Measurements from ENCODE around the gene FIP1L1. TPM values are rescaled to one million over a fixed set of nuclear protein-coding genes. Genes with fewer than 3 reads are reported as not detected.
"Not testable (repeated sequence)": the region's sequence is repeated elsewhere in the genome, so short reads cannot be mapped to it uniquely, and the experiment has no call there.

The FIP1L1 gene
- polyA plus RNA-seq, 4 donors: 17.0 to 56.6 (median 26.6) TPM

DNA sequence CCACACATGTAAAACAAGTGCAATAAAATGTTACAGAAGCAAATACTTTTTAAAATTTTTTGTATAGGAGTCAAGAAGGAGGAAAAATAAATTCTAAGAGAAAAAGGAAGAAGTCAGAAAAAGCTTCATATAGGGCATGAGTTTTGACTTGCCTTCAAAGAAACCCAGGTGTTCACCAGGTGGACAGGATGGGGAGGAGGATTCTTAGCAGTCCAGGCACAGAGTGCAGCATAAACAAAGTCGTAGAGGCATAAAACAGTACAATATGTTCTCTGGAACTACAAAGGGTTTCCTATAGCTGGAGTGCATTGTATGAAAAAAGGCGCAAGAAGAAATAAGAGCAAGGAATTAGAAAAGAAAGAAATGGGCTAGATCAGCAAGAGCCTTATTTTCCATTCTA lies 9.7 kb upstream of the FIP1L1 start:
- Histone ChIP-seq H3K9me3 (ENCODE audit: control insufficient read depth in 2 of 2, insufficient read depth in 1 of 2, low read depth in 1 of 2, low read length in 1 of 2) (no peaks in the 10 kb centered on the region), H3K27me3 (ENCODE audit: control insufficient read depth in 3 of 3, insufficient read depth in 3 of 3, low read length in 3 of 3) (no peaks in the 10 kb centered on the region), H3K36me3 (ENCODE audit: control insufficient read depth in 3 of 3, insufficient read depth in 2 of 3, low read depth in 1 of 3, low read length in 3 of 3) (no peaks in the 10 kb centered on the region), H3K27ac (ENCODE audit: low read depth in 1 of 3, low read length in 2 of 3) (no peak overlapping the region), H3K4me3 (ENCODE audit: low read depth in 1 of 3, low read length in 3 of 3) (no peak overlapping the region), H3K4me1 (ENCODE audit: control insufficient read depth in 3 of 3, insufficient read depth in 2 of 3, low read depth in 1 of 3, low read length in 2 of 3) (peaks cover 0 to under 1% (median 0%) of the 10 kb centered on the region in 3 donors)
- FAIRE-seq (no peak), DNase-seq (no peak)
- WGBS, 3 donors: 70 to 84% (median 77%) methylated on average over 2 of the region's 2 CpGs

DNA sequence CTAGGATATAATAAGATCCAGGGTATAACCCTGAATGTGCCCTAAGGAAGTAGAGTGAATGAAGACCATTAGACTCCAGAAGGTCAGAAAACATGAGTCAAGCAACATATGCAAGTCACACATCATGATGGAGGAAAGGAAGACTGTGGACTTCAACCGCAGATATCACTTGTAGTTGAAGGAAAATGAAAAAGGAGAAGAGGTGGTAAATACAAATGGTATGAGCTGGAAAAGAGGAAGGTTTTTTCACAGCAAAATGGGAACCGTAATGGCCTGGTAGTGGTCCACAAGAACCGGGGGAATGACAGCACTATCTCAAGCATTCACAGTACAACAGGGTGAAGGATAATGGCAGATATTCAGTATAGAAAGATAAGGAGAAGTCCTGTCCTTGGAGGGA lies 6.4 kb upstream of the FIP1L1 start:
- 90 to 95% (median 92%) methylated on average over 3 of the region's 3 CpGs for WGBS, 3 donors
- H3K4me1 ChIP-seq (ENCODE audit: control insufficient read depth in 3 of 3, insufficient read depth in 2 of 3, low read depth in 1 of 3, low read length in 2 of 3): peaks cover 0 to 4% (median 0%) of the 10 kb centered on the region in 3 donors
- FAIRE-seq: no peak

DNA sequence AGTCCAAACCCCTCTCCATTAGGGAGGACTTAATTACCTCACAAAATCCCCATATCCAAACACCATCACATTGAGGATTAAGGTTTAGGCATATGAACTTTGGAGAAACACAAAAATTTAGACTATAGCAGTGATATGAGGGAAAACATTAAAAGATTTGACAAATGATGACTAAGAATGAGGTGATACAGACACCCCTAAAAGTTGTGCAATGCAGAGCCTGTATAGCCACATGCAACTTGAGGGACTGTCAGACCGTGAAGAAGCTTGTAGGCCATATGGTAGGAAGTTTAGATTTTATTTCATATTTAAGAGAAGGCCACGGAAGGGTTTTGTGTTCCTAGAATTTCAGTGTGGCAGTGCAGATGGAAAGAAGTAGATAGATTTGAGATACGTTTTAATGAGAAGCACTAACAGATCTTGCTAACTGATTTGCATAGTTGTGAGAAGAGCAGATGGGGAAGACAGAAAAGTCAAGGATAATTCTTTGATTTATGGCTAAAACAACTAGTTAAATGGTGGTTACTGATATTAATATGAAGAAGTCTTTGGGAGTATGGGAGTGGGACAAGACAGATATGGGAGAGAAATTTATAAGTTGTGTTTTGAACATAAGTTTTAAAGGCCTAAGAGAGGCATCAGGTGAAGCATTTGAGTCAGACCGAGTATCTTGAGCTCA lies 5.5 kb upstream of the FIP1L1 start:
- Histone ChIP-seq H3K4me1 (ENCODE audit: control insufficient read depth in 3 of 3, insufficient read depth in 2 of 3, low read depth in 1 of 3, low read length in 2 of 3) (peaks cover 0 to 4% (median 2%) of the 10 kb centered on the region in 3 donors), H3K27ac (ENCODE audit: low read depth in 1 of 3, low read length in 2 of 3) (no peak overlapping the region), H3K4me3 (ENCODE audit: low read depth in 1 of 3, low read length in 3 of 3) (no peak overlapping the region), H3K27me3 (ENCODE audit: control insufficient read depth in 3 of 3, insufficient read depth in 3 of 3, low read length in 3 of 3) (no peaks in the 10 kb centered on the region), H3K36me3 (ENCODE audit: control insufficient read depth in 3 of 3, insufficient read depth in 2 of 3, low read depth in 1 of 3, low read length in 3 of 3) (no peaks in the 10 kb centered on the region), H3K9me3 (ENCODE audit: control insufficient read depth in 2 of 2, insufficient read depth in 1 of 2, low read depth in 1 of 2, low read length in 1 of 2) (no peaks in the 10 kb centered on the region)
- DNase-seq (no peak), FAIRE-seq (no peak)
- 83 to 89% (median 85%) methylated on average over 4 of the region's 4 CpGs for WGBS, 3 donors

More for the DNA sequence above, 6.4 kb upstream of the FIP1L1 start:
- H3K36me3 ChIP-seq (ENCODE audit: control insufficient read depth in 3 of 3, insufficient read depth in 2 of 3, low read depth in 1 of 3, low read length in 3 of 3): no peaks in the 10 kb centered on the region
- no peaks in the 10 kb centered on the region for H3K9me3 ChIP-seq (ENCODE audit: control insufficient read depth in 2 of 2, insufficient read depth in 1 of 2, low read depth in 1 of 2, low read length in 1 of 2)
- DNase-seq: no peak
- no peaks in the 10 kb centered on the region for H3K27me3 ChIP-seq (ENCODE audit: control insufficient read depth in 3 of 3, insufficient read depth in 3 of 3, low read length in 3 of 3)
- no peak overlapping the region for H3K27ac ChIP-seq (ENCODE audit: low read depth in 1 of 3, low read length in 2 of 3)
- H3K4me3 ChIP-seq (ENCODE audit: low read depth in 1 of 3, low read length in 3 of 3): no peak overlapping the region

DNA sequence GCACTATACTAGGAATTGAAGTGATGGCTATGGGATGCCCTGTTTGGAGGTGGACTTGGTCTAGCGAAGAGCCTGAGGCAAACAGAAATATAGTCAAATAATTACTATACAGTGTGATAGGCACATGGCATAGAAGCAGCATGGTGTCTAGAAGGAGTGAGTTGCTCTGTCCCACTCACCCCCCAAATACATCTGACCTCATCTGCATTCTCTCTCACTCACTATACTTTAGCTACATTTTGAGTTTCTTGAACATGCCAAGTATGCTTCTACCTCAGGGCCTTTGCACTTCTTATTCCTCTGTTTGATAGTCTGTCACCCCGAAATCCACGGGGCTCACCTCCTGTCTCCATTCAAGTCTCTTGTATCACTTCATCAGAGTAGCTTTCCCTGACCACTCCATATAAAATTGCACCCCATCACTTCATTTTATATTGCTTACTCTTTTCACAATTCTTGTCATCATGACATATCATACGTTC lies 2.6 kb upstream of the FIP1L1 start:
- no peak for FAIRE-seq
- WGBS, 3 donors: 71 to 77% (median 76%) methylated on average over 4 of the region's 4 CpGs

DNA sequence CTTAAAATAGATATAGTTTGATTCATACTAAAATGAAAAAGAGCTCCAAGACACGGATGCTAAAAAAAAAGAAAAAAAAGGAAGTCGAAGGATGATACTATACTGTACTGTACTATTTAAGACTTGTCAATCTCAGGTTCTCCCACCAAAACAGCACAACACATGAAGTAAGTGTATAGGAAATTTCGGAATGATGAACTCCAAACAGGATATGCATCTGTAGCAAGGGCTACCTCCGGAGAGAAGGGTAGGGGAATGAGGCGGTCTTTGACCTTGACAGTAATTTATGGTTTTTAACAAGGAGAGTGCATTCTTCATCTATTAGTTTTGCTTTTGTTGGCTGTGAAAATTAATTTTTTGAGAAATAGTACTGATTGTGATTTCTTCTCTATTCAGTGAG lies 541 bp upstream of the FIP1L1 start:
- H3K27me3 ChIP-seq (ENCODE audit: control insufficient read depth in 3 of 3, insufficient read depth in 3 of 3, low read length in 3 of 3): no peaks in the 10 kb centered on the region
- no peak for FAIRE-seq

More for the DNA sequence above, 2.6 kb upstream of the FIP1L1 start:
- no peak overlapping the region for H3K27ac ChIP-seq (ENCODE audit: low read depth in 1 of 3, low read length in 2 of 3)
- no peak for DNase-seq
- H3K36me3 ChIP-seq (ENCODE audit: control insufficient read depth in 3 of 3, insufficient read depth in 2 of 3, low read depth in 1 of 3, low read length in 3 of 3): no peaks in the 10 kb centered on the region
- no peaks in the 10 kb centered on the region for H3K9me3 ChIP-seq (ENCODE audit: control insufficient read depth in 2 of 2, insufficient read depth in 1 of 2, low read depth in 1 of 2, low read length in 1 of 2)
- H3K27me3 ChIP-seq (ENCODE audit: control insufficient read depth in 3 of 3, insufficient read depth in 3 of 3, low read length in 3 of 3): no peaks in the 10 kb centered on the region
- H3K4me1 ChIP-seq (ENCODE audit: control insufficient read depth in 3 of 3, insufficient read depth in 2 of 3, low read depth in 1 of 3, low read length in 2 of 3): peaks cover 0 to 4% (median 3%) of the 10 kb centered on the region in 3 donors
- H3K4me3 ChIP-seq (ENCODE audit: low read depth in 1 of 3, low read length in 3 of 3): no peak overlapping the region

DNA sequence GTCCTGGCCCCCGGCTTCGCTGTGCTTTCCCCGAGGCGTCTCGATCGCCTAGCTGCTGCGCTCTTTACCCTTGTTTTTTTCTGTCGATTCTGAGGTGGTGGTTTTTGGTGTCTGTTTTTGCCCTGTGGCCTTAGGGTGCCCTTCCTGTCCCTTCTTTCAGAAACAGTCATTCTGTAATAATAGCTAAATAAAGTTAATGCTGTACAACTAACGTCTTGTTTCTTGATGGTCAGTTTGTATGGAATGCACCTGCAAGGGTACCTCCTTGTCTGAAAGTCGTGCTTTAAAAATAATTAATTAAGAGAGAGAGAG lies 686 bp downstream of the FIP1L1 start:
- no peak for FAIRE-seq
- DNase-seq: no peak
- Histone ChIP-seq H3K27ac (ENCODE audit: low read depth in 1 of 3, low read length in 2 of 3) (peak overlapping the region; percentile 92 to 95 (median 95)), H3K27me3 (ENCODE audit: control insufficient read depth in 3 of 3, insufficient read depth in 3 of 3, low read length in 3 of 3) (no peaks in the 10 kb centered on the region), H3K36me3 (ENCODE audit: control insufficient read depth in 3 of 3, insufficient read depth in 2 of 3, low read depth in 1 of 3, low read length in 3 of 3) (peaks cover 0 to under 1% (median 0%) of the 10 kb centered on the region in 3 donors), H3K4me1 (ENCODE audit: control insufficient read depth in 3 of 3, insufficient read depth in 2 of 3, low read depth in 1 of 3, low read length in 2 of 3) (peaks cover 0 to 7% (median 4%) of the 10 kb centered on the region in 3 donors), H3K9me3 (ENCODE audit: control insufficient read depth in 2 of 2, insufficient read depth in 1 of 2, low read depth in 1 of 2, low read length in 1 of 2) (no peaks in the 10 kb centered on the region), H3K4me3 (ENCODE audit: low read depth in 1 of 3, low read length in 3 of 3) (peak overlapping the region; percentile 97 to 100 (median 98))
- WGBS, 3 donors: 0 to 1% (median 0%) methylated on average over 10 of the region's 10 CpGs

More for the DNA sequence above, 541 bp upstream of the FIP1L1 start:
- peaks cover 0 to 7% (median 4%) of the 10 kb centered on the region in 3 donors for H3K4me1 ChIP-seq (ENCODE audit: control insufficient read depth in 3 of 3, insufficient read depth in 2 of 3, low read depth in 1 of 3, low read length in 2 of 3)
- no peaks in the 10 kb centered on the region for H3K9me3 ChIP-seq (ENCODE audit: control insufficient read depth in 2 of 2, insufficient read depth in 1 of 2, low read depth in 1 of 2, low read length in 1 of 2)
- WGBS, 3 donors: 41 to 51% (median 45%) methylated on average over 5 of the region's 5 CpGs
- peak overlapping the region in 2 of 3 donors; percentile 97 to 100 for H3K4me3 ChIP-seq (ENCODE audit: low read depth in 1 of 3, low read length in 3 of 3)
- H3K36me3 ChIP-seq (ENCODE audit: control insufficient read depth in 3 of 3, insufficient read depth in 2 of 3, low read depth in 1 of 3, low read length in 3 of 3): no peaks in the 10 kb centered on the region
- peak overlapping the region in 1 of 3 donors; percentile 64 for H3K27ac ChIP-seq (ENCODE audit: low read depth in 1 of 3, low read length in 2 of 3)
- DNase-seq: no peak

DNA sequence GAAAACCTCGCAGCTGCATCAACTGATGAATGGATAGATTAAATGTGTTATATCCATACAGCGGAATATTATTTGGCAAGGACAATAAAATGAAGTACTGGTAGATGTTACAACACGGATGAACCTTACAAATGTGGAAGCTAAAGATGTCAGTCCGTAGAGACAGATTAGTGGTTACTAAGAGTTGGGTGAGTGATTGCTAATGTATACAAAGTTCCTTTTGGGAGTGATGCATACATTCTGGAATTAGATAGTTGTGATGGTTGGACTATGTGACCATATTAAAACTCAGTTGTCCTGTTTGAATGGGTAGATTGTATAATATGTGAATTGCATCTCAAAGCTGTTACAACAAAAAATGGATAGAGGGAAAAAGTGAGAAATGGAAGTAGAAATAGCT lies 2.8 kb downstream of the FIP1L1 start:
- H3K27ac ChIP-seq (ENCODE audit: low read depth in 1 of 3, low read length in 2 of 3): no peak overlapping the region
- H3K4me3 ChIP-seq (ENCODE audit: low read depth in 1 of 3, low read length in 3 of 3): no peak overlapping the region
- FAIRE-seq (no peak), DNase-seq (no peak)
- H3K9me3 ChIP-seq (ENCODE audit: control insufficient read depth in 2 of 2, insufficient read depth in 1 of 2, low read depth in 1 of 2, low read length in 1 of 2): no peaks in the 10 kb centered on the region
- H3K36me3 ChIP-seq (ENCODE audit: control insufficient read depth in 3 of 3, insufficient read depth in 2 of 3, low read depth in 1 of 3, low read length in 3 of 3): peaks cover 0 to 8% (median 4%) of the 10 kb centered on the region in 3 donors
- peaks cover 0 to 7% (median 4%) of the 10 kb centered on the region in 3 donors for H3K4me1 ChIP-seq (ENCODE audit: control insufficient read depth in 3 of 3, insufficient read depth in 2 of 3, low read depth in 1 of 3, low read length in 2 of 3)
- H3K27me3 ChIP-seq (ENCODE audit: control insufficient read depth in 3 of 3, insufficient read depth in 3 of 3, low read length in 3 of 3): no peaks in the 10 kb centered on the region
- WGBS, 3 donors: 83 to 93% (median 88%) methylated on average over 4 of the region's 4 CpGs

DNA sequence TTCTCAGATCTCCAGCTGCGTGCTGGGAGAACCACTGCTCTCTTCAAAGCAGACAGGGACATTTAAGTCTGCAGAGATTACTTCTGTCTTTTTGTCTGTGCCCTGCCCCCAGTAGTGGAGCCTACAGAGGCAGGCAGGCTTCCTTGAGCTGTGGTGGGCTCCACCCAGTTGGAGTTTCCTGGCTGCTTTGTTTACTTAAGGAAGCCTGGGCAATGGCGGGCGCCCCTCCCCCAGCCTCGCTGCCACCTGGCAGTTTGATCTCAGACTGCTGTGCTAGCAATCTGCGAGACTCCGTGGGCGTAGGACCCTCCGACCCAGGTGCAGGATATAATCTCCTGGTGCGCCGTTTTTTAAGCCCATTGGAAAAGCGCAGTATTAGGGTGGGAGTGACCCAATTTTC lies 32.0 kb downstream of the FIP1L1 start:
- not testable (repeated sequence) for H3K4me3 ChIP-seq (ENCODE audit: low read depth in 1 of 3, low read length in 3 of 3); H3K36me3 ChIP-seq (ENCODE audit: control insufficient read depth in 3 of 3, insufficient read depth in 2 of 3, low read depth in 1 of 3, low read length in 3 of 3); FAIRE-seq; DNase-seq; H3K9me3 ChIP-seq (ENCODE audit: control insufficient read depth in 2 of 2, insufficient read depth in 1 of 2, low read depth in 1 of 2, low read length in 1 of 2); H3K27me3 ChIP-seq (ENCODE audit: control insufficient read depth in 3 of 3, insufficient read depth in 3 of 3, low read length in 3 of 3); H3K4me1 ChIP-seq (ENCODE audit: control insufficient read depth in 3 of 3, insufficient read depth in 2 of 3, low read depth in 1 of 3, low read length in 2 of 3); H3K27ac ChIP-seq (ENCODE audit: low read depth in 1 of 3, low read length in 2 of 3)
- WGBS, 3 donors: 95 to 96% (median 95%) methylated on average over 11 of the region's 11 CpGs

DNA sequence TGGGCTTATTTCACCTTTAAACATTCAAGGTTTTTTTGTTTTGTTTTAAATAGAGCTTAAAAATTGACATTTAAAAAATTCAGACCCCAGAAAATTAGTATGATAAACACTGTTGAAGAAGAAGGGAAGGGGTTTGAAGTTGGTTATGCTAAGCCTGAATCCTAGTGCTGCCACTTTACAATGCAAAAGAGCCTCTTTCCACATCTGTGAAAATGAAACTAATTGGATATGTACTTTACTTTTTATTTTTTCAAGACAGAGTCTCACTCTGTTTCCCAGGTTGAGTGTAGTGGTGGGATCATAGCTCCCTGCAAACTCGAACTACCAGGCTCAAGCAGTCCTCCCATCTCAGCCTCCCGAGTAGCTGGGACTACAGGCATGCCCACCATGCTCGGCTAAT lies 41.8 kb downstream of the FIP1L1 start:
- no peak for FAIRE-seq
- H3K9me3 ChIP-seq (ENCODE audit: control insufficient read depth in 2 of 2, insufficient read depth in 1 of 2, low read depth in 1 of 2, low read length in 1 of 2): no peaks in the 10 kb centered on the region
- H3K4me3 ChIP-seq (ENCODE audit: low read depth in 1 of 3, low read length in 3 of 3): no peak overlapping the region
- DNase-seq: no peak
- 96 to 99% (median 98%) methylated on average over 3 of the region's 3 CpGs for WGBS, 3 donors
- no peak overlapping the region for H3K27ac ChIP-seq (ENCODE audit: low read depth in 1 of 3, low read length in 2 of 3)
- peaks cover 2 to 10% (median 2%) of the 10 kb centered on the region in 3 donors for H3K36me3 ChIP-seq (ENCODE audit: control insufficient read depth in 3 of 3, insufficient read depth in 2 of 3, low read depth in 1 of 3, low read length in 3 of 3)
- no peaks in the 10 kb centered on the region for H3K4me1 ChIP-seq (ENCODE audit: control insufficient read depth in 3 of 3, insufficient read depth in 2 of 3, low read depth in 1 of 3, low read length in 2 of 3)
- H3K27me3 ChIP-seq (ENCODE audit: control insufficient read depth in 3 of 3, insufficient read depth in 3 of 3, low read length in 3 of 3): no peaks in the 10 kb centered on the region
